GM12872 (cell line): ENCODE data around the gene INSRR.

Source experiments
- TF ChIP-seq, protein P1 (sequence below): IDR thresholded peaks from 3 replicates; pipeline ENCODE4 v1.5.1; 2011; ENCODE audit warnings: low read depth, mild to moderate bottlenecking, low read length, moderate library complexity; ENCODE audit not compliant: insufficient read depth

Gene INSRR

GRCh38 chr1:156877433-156878170 lies 18.7 kb upstream of the INSRR start:
- TF ChIP-seq, protein P1, sequence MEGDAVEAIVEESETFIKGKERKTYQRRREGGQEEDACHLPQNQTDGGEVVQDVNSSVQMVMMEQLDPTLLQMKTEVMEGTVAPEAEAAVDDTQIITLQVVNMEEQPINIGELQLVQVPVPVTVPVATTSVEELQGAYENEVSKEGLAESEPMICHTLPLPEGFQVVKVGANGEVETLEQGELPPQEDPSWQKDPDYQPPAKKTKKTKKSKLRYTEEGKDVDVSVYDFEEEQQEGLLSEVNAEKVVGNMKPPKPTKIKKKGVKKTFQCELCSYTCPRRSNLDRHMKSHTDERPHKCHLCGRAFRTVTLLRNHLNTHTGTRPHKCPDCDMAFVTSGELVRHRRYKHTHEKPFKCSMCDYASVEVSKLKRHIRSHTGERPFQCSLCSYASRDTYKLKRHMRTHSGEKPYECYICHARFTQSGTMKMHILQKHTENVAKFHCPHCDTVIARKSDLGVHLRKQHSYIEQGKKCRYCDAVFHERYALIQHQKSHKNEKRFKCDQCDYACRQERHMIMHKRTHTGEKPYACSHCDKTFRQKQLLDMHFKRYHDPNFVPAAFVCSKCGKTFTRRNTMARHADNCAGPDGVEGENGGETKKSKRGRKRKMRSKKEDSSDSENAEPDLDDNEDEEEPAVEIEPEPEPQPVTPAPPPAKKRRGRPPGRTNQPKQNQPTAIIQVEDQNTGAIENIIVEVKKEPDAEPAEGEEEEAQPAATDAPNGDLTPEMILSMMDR: no peak

GRCh38 chr1:156876281-156876680 lies 17.4 kb upstream of the INSRR start:
- TF ChIP-seq, protein P1: no peak

GRCh38 chr1:156875341-156875615 lies 16.4 kb upstream of the INSRR start:
- TF ChIP-seq, protein P1: no peak

GRCh38 chr1:156874572-156875340 lies 15.8 kb upstream of the INSRR start:
- TF ChIP-seq, protein P1: no peak

DNA sequence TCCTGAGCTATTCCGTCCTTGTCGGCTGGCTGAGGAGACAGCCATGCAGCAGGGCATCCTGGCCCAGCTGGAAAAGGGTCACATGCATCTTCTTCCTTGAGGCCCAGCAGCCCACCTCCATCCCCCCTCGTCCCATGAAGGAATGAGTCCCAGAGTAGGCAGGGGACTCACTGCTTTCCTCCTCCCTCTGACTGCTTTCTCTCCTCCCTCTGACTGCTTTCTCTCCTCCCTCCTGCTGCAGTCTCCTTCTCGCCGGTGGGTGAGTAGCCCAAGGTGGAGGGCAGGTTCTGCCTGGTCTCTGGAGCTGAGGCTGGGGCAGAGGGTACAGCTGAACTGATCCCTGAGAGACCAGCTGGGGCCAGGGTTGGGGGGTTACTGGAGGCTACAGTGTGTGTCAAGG lies 15.2 kb upstream of the INSRR start:
- TF ChIP-seq, protein P1: no peak

- TF ChIP-seq, protein P1: no peak
These were observed 14.7 kb upstream of the INSRR start for GRCh38 chr1:156873659-156874058.

DNA sequence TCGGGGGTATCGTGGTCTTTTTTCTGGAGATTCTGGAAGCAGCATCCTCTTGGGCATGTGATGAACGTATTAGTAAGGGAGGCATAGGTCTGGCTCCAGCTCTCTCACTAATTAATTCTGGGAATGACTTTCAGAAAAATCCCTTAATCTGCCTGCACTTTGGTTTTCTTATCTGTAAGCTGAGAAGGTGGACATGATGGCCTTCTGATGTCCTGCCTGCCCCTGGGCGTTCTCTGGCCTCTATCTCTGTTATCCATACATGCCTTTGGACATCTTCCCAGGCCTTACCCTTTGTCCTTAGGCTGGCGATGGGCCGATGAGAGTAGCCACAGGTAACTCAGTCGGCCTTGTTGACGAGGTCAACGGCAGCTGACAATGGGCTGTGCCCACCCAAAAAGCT lies 10.5 kb upstream of the INSRR start:
- TF ChIP-seq, protein P1: no peak
